ENCODE results near the gene EHBP1. TPM values are rescaled to one million over a fixed set of nuclear protein-coding genes. Genes with fewer than 3 reads are reported as not detected.

EHBP1 gene
- polyA plus RNA-seq, 1 of the 3 experiments (the other 2 are of a cell fraction), result 62.7 TPM

DNA sequence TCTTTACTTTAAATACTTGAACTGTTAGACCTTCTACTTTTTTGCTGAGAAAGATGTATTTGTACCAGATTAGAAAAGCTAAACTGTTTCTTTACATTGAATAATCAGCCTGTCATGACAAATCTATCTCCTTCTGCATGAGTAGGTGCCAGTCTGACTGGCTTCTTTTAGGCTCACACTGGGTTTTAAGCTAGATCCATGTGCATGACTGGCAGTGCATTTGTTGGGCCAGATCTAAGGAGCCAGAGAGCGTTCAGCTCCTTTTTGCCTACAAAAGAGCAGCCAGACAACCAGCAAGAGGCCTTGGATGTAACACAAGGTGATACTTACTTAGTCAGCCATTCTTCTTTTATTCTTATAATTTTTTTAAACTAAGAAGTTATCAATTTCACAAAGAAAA, 263.2 kb downstream of the EHBP1 start:
- no peak overlapping the region for H2AFZ ChIP-seq (ENCODE audit: low read depth)
- no peak for DNase-seq
- WGBS (ENCODE audit: low lambda C conversion rate), result 88% methylated on average over 1 of the region's 1 CpG

More for the DNA sequence above, 263.2 kb downstream of the EHBP1 start:
- H3K9me2 ChIP-seq, result no peaks in the 10 kb centered on the region
- H3K9me3 ChIP-seq, result no peaks in the 10 kb centered on the region
- H3K36me3 ChIP-seq (replicated peaks in 1 of 2; ENCODE audit: control insufficient read depth in 1 of 2, insufficient read depth in 2 of 2, low read length in 1 of 2), result peaks cover 21 to 41% of the 10 kb centered on the region in 2 experiments
- no peaks in the 10 kb centered on the region for H3K79me2 ChIP-seq (ENCODE audit: insufficient read depth)
- ChIA-PET POLR2A (no interaction called here), CTCF (no interaction called here)
- no peaks in the 10 kb centered on the region for H3F3A ChIP-seq (replicated peaks; ENCODE audit: insufficient read depth)
- no peak overlapping the region for H3K4me3 ChIP-seq (ENCODE audit: low read depth in 2 of 2, low read length in 1 of 2)
- H3K27me3 ChIP-seq (ENCODE audit: insufficient read depth), result no peaks in the 10 kb centered on the region
- H4K20me1 ChIP-seq (ENCODE audit: insufficient read depth), result no peaks in the 10 kb centered on the region
- H3K9ac ChIP-seq, result no peak overlapping the region
- no peak overlapping the region for H3K27ac ChIP-seq (ENCODE audit: low read depth in 2 of 2, low read length in 1 of 2)
- H3K4me1 ChIP-seq (ENCODE audit: control insufficient read depth in 1 of 2, insufficient read depth in 2 of 2, low read depth in 1 of 2, low read length in 1 of 2), result no peaks in the 10 kb centered on the region; a peak in 2 of 4 replicates
- TF ChIP-seq, protein P1, sequence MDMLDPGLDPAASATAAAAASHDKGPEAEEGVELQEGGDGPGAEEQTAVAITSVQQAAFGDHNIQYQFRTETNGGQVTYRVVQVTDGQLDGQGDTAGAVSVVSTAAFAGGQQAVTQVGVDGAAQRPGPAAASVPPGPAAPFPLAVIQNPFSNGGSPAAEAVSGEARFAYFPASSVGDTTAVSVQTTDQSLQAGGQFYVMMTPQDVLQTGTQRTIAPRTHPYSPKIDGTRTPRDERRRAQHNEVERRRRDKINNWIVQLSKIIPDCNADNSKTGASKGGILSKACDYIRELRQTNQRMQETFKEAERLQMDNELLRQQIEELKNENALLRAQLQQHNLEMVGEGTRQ (IDR thresholded peaks at IDR 0.05; ENCODE audit: borderline replicate concordance, low read depth, low read length), result no peak
- TF ChIP-seq SIN3A (IDR thresholded peaks at IDR 0.05; ENCODE audit: borderline replicate concordance, low read depth, low read length) (no peak), CHD2 (IDR thresholded peaks at IDR 0.05; ENCODE audit: low read length, partially characterized antibody) (no peak), YY1 (IDR thresholded peaks at IDR 0.05; ENCODE audit: low read depth) (no peak), MEF2A (IDR thresholded peaks at IDR 0.05; ENCODE audit: borderline replicate concordance, low read depth) (no peak), JUND (IDR thresholded peaks at IDR 0.05) (no peak), ELF1 (IDR thresholded peaks at IDR 0.05) (no peak), FOXM1 (IDR thresholded peaks at IDR 0.05; ENCODE audit: low read depth) (no peak), FOSL2 (IDR thresholded peaks at IDR 0.05; ENCODE audit: borderline replicate concordance, low read depth) (no peak), TEAD4 (IDR thresholded peaks at IDR 0.05; ENCODE audit: borderline replicate concordance, insufficient read depth) (no peak), GATA2 (CRISPR knock-in tag; IDR thresholded peaks at IDR 0.05) (no peak), RXRA (IDR thresholded peaks at IDR 0.05; ENCODE audit: borderline replicate concordance, low read depth) (no peak)
- TF ChIP-seq, protein P2, sequence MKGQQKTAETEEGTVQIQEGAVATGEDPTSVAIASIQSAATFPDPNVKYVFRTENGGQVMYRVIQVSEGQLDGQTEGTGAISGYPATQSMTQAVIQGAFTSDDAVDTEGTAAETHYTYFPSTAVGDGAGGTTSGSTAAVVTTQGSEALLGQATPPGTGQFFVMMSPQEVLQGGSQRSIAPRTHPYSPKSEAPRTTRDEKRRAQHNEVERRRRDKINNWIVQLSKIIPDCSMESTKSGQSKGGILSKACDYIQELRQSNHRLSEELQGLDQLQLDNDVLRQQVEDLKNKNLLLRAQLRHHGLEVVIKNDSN (IDR thresholded peaks at IDR 0.05; ENCODE audit: borderline replicate concordance, low read depth), result no peak
- TF ChIP-seq, protein P3, sequence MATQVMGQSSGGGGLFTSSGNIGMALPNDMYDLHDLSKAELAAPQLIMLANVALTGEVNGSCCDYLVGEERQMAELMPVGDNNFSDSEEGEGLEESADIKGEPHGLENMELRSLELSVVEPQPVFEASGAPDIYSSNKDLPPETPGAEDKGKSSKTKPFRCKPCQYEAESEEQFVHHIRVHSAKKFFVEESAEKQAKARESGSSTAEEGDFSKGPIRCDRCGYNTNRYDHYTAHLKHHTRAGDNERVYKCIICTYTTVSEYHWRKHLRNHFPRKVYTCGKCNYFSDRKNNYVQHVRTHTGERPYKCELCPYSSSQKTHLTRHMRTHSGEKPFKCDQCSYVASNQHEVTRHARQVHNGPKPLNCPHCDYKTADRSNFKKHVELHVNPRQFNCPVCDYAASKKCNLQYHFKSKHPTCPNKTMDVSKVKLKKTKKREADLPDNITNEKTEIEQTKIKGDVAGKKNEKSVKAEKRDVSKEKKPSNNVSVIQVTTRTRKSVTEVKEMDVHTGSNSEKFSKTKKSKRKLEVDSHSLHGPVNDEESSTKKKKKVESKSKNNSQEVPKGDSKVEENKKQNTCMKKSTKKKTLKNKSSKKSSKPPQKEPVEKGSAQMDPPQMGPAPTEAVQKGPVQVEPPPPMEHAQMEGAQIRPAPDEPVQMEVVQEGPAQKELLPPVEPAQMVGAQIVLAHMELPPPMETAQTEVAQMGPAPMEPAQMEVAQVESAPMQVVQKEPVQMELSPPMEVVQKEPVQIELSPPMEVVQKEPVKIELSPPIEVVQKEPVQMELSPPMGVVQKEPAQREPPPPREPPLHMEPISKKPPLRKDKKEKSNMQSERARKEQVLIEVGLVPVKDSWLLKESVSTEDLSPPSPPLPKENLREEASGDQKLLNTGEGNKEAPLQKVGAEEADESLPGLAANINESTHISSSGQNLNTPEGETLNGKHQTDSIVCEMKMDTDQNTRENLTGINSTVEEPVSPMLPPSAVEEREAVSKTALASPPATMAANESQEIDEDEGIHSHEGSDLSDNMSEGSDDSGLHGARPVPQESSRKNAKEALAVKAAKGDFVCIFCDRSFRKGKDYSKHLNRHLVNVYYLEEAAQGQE (IDR thresholded peaks at IDR 0.05; ENCODE audit: low read depth, low read length), result no peak
- TF ChIP-seq, protein P4, sequence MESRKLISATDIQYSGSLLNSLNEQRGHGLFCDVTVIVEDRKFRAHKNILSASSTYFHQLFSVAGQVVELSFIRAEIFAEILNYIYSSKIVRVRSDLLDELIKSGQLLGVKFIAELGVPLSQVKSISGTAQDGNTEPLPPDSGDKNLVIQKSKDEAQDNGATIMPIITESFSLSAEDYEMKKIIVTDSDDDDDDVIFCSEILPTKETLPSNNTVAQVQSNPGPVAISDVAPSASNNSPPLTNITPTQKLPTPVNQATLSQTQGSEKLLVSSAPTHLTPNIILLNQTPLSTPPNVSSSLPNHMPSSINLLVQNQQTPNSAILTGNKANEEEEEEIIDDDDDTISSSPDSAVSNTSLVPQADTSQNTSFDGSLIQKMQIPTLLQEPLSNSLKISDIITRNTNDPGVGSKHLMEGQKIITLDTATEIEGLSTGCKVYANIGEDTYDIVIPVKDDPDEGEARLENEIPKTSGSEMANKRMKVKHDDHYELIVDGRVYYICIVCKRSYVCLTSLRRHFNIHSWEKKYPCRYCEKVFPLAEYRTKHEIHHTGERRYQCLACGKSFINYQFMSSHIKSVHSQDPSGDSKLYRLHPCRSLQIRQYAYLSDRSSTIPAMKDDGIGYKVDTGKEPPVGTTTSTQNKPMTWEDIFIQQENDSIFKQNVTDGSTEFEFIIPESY (IDR thresholded peaks at IDR 0.05; ENCODE audit: borderline replicate concordance, low read depth), result no peak
- TF ChIP-seq, protein P5, sequence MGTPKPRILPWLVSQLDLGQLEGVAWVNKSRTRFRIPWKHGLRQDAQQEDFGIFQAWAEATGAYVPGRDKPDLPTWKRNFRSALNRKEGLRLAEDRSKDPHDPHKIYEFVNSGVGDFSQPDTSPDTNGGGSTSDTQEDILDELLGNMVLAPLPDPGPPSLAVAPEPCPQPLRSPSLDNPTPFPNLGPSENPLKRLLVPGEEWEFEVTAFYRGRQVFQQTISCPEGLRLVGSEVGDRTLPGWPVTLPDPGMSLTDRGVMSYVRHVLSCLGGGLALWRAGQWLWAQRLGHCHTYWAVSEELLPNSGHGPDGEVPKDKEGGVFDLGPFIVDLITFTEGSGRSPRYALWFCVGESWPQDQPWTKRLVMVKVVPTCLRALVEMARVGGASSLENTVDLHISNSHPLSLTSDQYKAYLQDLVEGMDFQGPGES (IDR thresholded peaks at IDR 0.05; ENCODE audit: low read depth, low read length), result no peak
- no peak overlapping the region for H3K4me2 ChIP-seq
